Natural killer cell (primary cell): ENCODE data around the gene TXLNG. TPM values are rescaled to one million over a fixed set of nuclear protein-coding genes. Genes with fewer than 3 reads are reported as not detected.
A peak's percentile ranks its signal among the peaks of the same experiment; 100 is the strongest.

Experiments used
- ATAC-seq, 3 donors: fragments of 150-1000 bp in 2 of 3; fragments of 200-7000 bp in 1 of 3; cut with Tn5 transposase; 1 replicate in 1 of 3; 2 replicates in 2 of 3; pipeline ENCODE4 v1.10.0; 2021; ENCODE audit warnings: mild to moderate bottlenecking in 2 of 3, moderate library complexity in 2 of 3
- DNase-seq, 2 donors: peaks; one replicate each; pipeline versions ENCODE4 v3.0.0 to v3.0.0-alpha.2; 2013 to 2021; ENCODE audit warnings: mixed read lengths in 1 of 2
- H3K27ac ChIP-seq: one replicate; pipeline ENCODE4 v1.5.1; 2013; ENCODE audit warnings: mild to moderate bottlenecking, low read length
- H3K27me3 ChIP-seq: one replicate; pipeline ENCODE4 v1.6.1; 2013; ENCODE audit warnings: low read length; ENCODE audit not compliant: control insufficient read depth, insufficient read depth
- H3K36me3 ChIP-seq: one replicate; pipeline ENCODE4 v1.6.1; 2013; ENCODE audit warnings: low read length; ENCODE audit not compliant: control insufficient read depth, insufficient read depth
- H3K4me1 ChIP-seq: one replicate; pipeline ENCODE4 v1.6.1; 2013; ENCODE audit warnings: low read length; ENCODE audit not compliant: control insufficient read depth, insufficient read depth
- H3K4me3 ChIP-seq: one replicate; pipeline ENCODE4 v1.5.1; 2013; ENCODE audit warnings: low read length
- H3K9me3 ChIP-seq: one replicate; pipeline ENCODE4 v1.6.1; 2013; ENCODE audit warnings: low read length; ENCODE audit not compliant: control insufficient read depth, insufficient read depth
- H3K27ac Mint-ChIP-seq, 2 donors: one replicate each; pipeline ENCODE4 v1.8.0; 2022; ENCODE audit warnings: mild to moderate bottlenecking in 2 of 2, mixed read lengths in 2 of 2, moderate library complexity in 1 of 2
- H3K27me3 Mint-ChIP-seq, 2 donors: one replicate each; pipeline ENCODE4 v1.8.0; 2022; ENCODE audit warnings: low read depth in 2 of 2, mixed read lengths in 2 of 2
- H3K36me3 Mint-ChIP-seq: one replicate; pipeline ENCODE4 v1.8.0; 2022; ENCODE audit warnings: mixed read lengths
- H3K4me1 Mint-ChIP-seq, 2 donors: one replicate each; pipeline ENCODE4 v1.8.0; 2022; ENCODE audit warnings: mixed read lengths in 2 of 2
- H3K4me3 Mint-ChIP-seq: one replicate; pipeline ENCODE4 v1.8.0; 2022; ENCODE audit warnings: mild to moderate bottlenecking, moderate library complexity, mixed read lengths
- H3K9me3 Mint-ChIP-seq, 2 donors: one replicate each; pipeline ENCODE4 v1.8.0; 2022; ENCODE audit warnings: mixed read lengths in 2 of 2
- WGBS: methylation state at CpG from one replicate; pipeline ENCODE4 v1.1.7; 2013; ENCODE audit warnings: missing lambda C conversion rate; ENCODE audit not compliant: insufficient coverage; 5-methylcytosine and 5-hydroxymethylcytosine counted together
- intact Hi-C: fragments of 100-400 bp; cut with micrococcal nuclease; formaldehyde crosslinking; loops from one replicate; pipeline ENCODE4 v1.14.2; 2022
- total RNA-seq, 4 donors: library from RNA; stranded (reverse); fragments of 120-200 nt in 1 of 4; gene quantifications; one replicate each; pipeline versions ENCODE4 v1.2.3 to v1.2.4, GENCODE V29; 2013 to 2022
- TF ChIP-seq, protein P1 (sequence below): fragments of 200-600 bp; IDR thresholded peaks from one replicate; pipeline ENCODE4 v1.8.0; 2022; ENCODE audit warnings: antibody characterized with exemption

TXLNG gene
- total RNA-seq, 3 donors from 2014 or later (not counting 1 experiment from before 2014, with no cell fraction given): 8.1 to 16.9 (median 9.9) TPM

DNA sequence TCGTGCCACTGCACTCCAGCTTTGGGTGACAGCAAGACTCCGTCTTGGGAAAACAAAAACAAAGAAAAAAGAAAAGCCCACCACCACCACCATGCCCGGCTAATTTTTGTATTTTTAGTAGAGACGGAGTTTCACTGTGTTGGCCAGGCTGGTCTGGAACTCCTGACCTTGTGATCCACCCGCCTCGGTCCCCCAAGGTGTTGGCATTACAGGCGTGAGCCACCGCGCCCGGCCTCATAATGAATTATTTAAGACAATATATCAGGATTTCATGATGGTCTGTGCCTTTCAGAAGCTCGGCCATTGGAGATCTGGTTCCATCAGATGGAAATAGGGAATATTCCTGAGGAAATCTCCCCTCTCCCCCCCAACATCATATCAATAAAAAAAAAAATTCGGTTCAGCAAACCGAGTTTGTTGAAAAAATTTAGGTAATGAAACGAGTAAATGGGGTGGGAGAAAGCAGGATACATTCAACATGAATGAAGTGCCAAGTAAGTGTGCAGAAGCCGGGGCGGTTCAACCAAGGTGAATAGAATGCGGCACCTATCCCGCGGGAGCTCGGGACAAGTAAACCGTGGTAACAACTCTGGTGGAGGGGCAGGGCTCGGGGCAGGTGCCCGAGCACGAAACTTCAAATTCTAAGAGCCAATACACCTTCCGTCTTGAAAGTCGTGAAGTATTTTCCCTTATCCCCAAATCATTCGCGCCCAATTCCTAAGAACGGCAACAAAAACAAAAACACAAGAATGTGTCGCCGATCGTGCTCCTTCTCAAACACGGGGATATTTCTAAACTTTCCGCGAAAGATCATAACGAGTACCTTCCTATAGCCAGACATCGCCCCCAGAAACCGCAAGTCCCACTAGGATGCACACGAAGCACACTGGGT is 773 bp upstream of the TXLNG start:
- TF ChIP-seq, protein P1, sequence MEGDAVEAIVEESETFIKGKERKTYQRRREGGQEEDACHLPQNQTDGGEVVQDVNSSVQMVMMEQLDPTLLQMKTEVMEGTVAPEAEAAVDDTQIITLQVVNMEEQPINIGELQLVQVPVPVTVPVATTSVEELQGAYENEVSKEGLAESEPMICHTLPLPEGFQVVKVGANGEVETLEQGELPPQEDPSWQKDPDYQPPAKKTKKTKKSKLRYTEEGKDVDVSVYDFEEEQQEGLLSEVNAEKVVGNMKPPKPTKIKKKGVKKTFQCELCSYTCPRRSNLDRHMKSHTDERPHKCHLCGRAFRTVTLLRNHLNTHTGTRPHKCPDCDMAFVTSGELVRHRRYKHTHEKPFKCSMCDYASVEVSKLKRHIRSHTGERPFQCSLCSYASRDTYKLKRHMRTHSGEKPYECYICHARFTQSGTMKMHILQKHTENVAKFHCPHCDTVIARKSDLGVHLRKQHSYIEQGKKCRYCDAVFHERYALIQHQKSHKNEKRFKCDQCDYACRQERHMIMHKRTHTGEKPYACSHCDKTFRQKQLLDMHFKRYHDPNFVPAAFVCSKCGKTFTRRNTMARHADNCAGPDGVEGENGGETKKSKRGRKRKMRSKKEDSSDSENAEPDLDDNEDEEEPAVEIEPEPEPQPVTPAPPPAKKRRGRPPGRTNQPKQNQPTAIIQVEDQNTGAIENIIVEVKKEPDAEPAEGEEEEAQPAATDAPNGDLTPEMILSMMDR: no peak
- H3K4me1 Mint-ChIP-seq: peaks cover 7 to 19% of the 10 kb centered on the region in 2 donors
- Histone ChIP-seq H3K4me1 (peaks cover 6% of the 10 kb centered on the region), H3K4me3 (peak overlapping the region; percentile 54), H3K27ac (no peak overlapping the region), H3K9me3 (no peaks in the 10 kb centered on the region), H3K27me3 (no peaks in the 10 kb centered on the region), H3K36me3 (no peaks in the 10 kb centered on the region)
- no peak for ATAC-seq
- 8% methylated on average over 28 of the region's 39 CpGs for WGBS
- H3K4me3 Mint-ChIP-seq: peak overlapping the region; percentile 99
- intact Hi-C loops: loop anchor here (2.0 kb wide), 1 partner anchor 67 kb away; the partner anchor contains the start of gene SYAP1
- H3K36me3 Mint-ChIP-seq: no peaks in the 10 kb centered on the region
- no peaks in the 10 kb centered on the region for H3K9me3 Mint-ChIP-seq
- no peaks in the 10 kb centered on the region for H3K27me3 Mint-ChIP-seq
- peak overlapping the region; percentile 90 to 91 for H3K27ac Mint-ChIP-seq
- no peak for DNase-seq

DNA sequence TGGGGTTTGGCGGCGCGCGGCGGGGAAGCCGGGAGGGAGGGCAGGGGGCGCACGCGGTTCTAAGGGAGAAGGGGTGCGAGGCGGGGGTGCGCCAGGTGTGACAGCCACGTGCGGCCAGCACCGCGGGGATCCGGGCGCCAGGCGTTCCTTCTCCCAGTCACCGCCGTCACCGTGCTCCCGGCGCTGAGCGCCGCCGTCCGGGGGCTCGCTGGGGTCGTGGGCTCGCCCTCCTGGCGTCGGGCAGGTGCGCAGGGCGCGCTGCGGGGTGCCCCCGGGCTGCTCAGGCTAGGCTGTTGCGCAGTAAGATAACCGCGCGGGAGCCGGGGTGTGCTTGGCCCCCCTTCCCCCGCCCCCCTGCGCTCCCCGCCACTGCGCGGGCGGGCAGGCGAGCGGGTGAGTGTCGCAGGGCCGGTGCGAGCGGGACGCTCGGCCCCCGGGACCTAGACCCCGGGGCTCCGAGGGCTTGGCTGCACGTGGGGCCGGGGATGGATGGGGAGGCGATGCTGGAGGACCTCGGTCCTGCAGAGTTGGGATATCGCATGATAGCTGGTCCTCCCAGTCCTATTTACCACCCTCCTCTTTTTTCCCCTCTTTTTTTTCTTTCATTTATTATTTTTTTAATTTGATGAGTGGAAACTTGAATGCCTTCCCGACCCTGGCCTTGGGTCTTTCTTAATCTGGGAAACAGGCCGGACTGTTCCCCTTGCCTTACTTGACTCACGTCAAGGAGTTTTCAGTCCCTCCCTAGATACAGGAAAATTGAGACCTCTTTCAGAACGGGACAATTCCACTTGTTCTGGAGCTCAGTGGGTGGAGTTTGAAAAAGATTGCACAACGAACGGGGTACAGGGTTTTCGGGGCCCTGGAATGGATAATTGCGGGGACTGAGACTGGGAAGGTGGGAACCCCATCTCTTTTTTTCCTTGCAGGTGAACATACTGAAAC is 797 bp downstream of the TXLNG start:
- no peaks in the 10 kb centered on the region for H3K27me3 ChIP-seq
- Mint-ChIP-seq H3K36me3 (no peaks in the 10 kb centered on the region), H3K4me3 (peak overlapping the region; percentile 99), H3K4me1 (peaks cover 7 to 19% of the 10 kb centered on the region in 2 donors), H3K9me3 (no peaks in the 10 kb centered on the region), H3K27me3 (no peaks in the 10 kb centered on the region), H3K27ac (peak overlapping the region; percentile 90 to 91)
- 3% methylated on average over 58 of the region's 73 CpGs for WGBS
- intact Hi-C loops: loop anchor here (2.0 kb wide), 1 partner anchor 68 kb away; the partner anchor contains the start of gene SYAP1
- ATAC-seq (peak; percentile 17 to 39 (median 25)), DNase-seq (peak; percentile 25 to 62)
- TF ChIP-seq, protein P1: no peak
- no peaks in the 10 kb centered on the region for H3K36me3 ChIP-seq
- no peaks in the 10 kb centered on the region for H3K9me3 ChIP-seq
- H3K4me3 ChIP-seq: peak overlapping the region; percentile 73
- peak overlapping the region; percentile 92 for H3K27ac ChIP-seq
- H3K4me1 ChIP-seq: peaks cover 6% of the 10 kb centered on the region

DNA sequence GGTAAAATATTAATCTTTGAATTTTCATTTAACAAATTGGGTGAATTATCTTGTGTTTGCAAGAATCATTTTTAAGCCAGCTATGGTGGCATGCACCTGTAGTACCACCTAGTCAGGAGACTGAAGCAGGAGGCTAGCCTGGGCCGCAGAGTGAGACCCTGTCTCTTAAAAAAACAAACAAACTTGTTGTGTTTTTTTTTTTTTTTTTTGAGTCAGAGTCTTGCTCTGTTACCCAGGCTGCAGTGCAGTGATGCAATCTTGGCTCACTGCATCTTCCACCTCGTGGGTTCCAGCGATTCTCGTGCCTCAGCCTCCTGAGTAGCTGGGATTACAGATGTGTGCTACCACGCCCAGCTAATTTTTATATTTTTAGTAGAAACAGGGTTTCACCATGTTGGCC is 2.2 kb downstream of the TXLNG start:
- H3K4me1 ChIP-seq: peaks cover 6% of the 10 kb centered on the region
- H3K27ac ChIP-seq: no peak overlapping the region
- no peaks in the 10 kb centered on the region for H3K36me3 ChIP-seq
- Mint-ChIP-seq H3K27ac (peak overlapping the region in 1 of 2 donors; percentile 48), H3K9me3 (no peaks in the 10 kb centered on the region), H3K36me3 (no peaks in the 10 kb centered on the region), H3K4me3 (peak overlapping the region; percentile 86), H3K4me1 (peaks cover 7 to 19% of the 10 kb centered on the region in 2 donors), H3K27me3 (no peaks in the 10 kb centered on the region)
- WGBS: 79% methylated on average over 5 of the region's 5 CpGs
- TF ChIP-seq, protein P1: no peak
- H3K9me3 ChIP-seq: no peaks in the 10 kb centered on the region
- H3K27me3 ChIP-seq: no peaks in the 10 kb centered on the region
- DNase-seq: no peak
- intact Hi-C loops: no loop called here
- H3K4me3 ChIP-seq: no peak overlapping the region
- no peak for ATAC-seq
